ENCODE data around the gene ERFL. TPM values are rescaled to one million over a fixed set of nuclear protein-coding genes. Genes with fewer than 3 reads are reported as not detected.
A peak's percentile ranks its signal among the peaks of the same experiment; 100 is the strongest.

Gene ERFL
- polyA plus RNA-seq, 1 experiment, result 0.04 TPM

DNA sequence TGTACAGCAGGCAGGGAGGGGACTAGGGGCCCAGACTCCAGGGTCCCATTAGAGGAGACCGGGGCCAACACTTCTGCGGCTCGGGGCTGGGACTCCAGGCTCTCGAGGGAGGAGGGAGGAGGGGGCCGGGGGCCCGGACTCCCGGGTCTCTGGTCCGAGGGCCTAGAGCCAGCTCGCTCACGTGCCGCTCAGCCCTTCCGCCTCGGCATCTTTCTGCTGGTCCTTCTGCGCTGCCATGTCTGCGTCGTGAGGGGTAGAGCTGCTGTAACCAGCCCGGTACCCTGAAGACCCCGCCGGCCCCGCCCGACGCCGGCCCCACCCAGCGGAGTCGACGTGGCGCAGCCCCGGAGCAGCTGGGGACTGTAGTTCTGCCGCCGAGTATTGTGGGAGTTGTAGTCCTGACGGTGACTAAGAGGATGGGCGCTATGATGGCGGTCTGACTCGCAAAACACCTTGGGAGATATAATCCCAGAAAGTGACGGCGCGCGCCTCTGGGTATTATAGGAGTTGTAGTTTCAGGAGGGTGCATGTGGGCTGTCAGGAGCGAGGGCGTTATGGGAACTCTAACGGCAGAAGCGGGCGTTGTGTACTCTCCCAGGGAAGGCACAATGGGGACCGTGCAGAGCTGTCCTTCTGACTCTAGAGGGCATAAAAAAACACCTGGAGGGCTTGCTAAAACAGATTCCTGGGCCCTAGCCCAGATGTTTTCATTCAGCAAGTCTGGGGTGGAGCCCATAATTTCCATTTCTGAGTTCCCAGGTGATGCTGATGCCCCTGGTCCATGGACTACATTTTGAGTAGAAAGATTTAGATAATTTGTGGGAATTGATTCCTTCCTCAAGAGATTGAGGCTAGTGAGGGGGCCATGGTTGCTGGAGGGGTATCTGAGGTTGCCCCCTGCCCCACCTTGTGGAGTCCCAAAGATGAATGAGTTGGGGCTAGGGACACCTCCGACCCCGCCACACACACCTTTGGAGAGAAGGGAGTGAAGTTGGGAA is 31.1 kb upstream of the ERFL start, which contains the start of gene RABAC1:
Gene RABAC1, minus strand, starts transcription at position 266 of the 998 bp plus-strand sequence. Its CDS starts 29 bp downstream, at position 237.
- H3K36me3 ChIP-seq (ENCODE audit: control insufficient read depth, insufficient read depth, low read length), result peaks cover 13% of the 10 kb centered on the region
- peak within 1 kb of the TSS; percentile 100 for H3K4me3 ChIP-seq (ENCODE audit: low read depth, low read length)
- no peaks in the 10 kb centered on the region for H3K27me3 ChIP-seq (ENCODE audit: control insufficient read depth, insufficient read depth, low read length)
- ChIA-PET POLR2A (no interaction called here), CTCF (interaction anchor here (1.4 to 3.6 kb wide), 3 partner anchors 18 to 87 kb away, joined by 3 to 20 read pairs (median 18); no protein-coding TSS in a partner anchor)
- TF ChIP-seq CTCF (IDR thresholded peaks at IDR 0.05; ENCODE audit: insufficient read depth, low read depth, low read length), result peak; percentile 36
- peak; percentile 52 for DNase-seq (ENCODE audit: low read depth)

DNA sequence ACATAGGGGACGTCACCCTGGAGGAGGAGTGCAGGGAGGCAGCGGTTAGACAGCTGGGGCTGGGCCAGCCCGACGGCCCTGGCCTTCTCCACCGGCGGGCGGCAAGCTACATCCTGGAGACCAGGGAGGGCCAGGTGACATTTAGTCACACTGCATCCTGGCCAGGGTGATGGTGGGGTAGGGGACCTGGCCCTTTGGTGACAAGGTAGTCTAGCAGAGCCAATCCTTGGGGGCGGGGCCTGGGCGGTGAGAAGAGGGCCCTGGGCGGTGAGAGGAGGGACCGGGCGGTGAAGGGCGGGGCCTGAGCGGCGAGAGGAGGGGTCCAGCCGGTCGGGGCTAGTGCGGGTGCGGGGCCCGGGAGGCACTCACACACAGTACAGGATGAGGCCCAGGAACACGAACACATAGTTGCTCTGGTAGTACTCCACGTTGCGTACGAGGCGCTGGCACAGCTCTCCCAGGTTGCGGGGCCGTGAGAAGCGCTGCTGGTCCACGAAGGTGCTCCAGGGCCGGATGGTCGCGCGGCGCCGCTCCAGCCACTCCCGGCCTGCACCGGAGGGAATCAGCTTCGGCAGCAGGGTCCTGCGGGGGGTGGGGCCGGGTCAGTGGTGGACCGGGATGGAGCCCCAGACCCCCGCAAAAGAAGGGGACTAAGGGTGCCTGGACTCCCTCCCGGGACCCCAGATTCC is 30.3 kb upstream of the ERFL start:
- TF ChIP-seq CTCF (IDR thresholded peaks at IDR 0.05; ENCODE audit: insufficient read depth, low read depth, low read length), result no peak
- DNase-seq (ENCODE audit: low read depth), result no peak
- CTCF ChIA-PET, result interaction anchor here (0.6 to 3.6 kb wide), 13 partner anchors 12 to 227 kb away, joined by 3 to 20 read pairs (median 3); partner anchors contain the start of gene RPS19
- H3K4me3 ChIP-seq (ENCODE audit: low read depth, low read length), result peak overlapping the region; percentile 100
- POLR2A ChIA-PET, result interaction anchor here (0.6 to 0.7 kb wide), 2 partner anchors 10 to 12 kb away, joined by 3 read pairs; no protein-coding TSS in a partner anchor
- peaks cover 13% of the 10 kb centered on the region for H3K36me3 ChIP-seq (ENCODE audit: control insufficient read depth, insufficient read depth, low read length)
- no peaks in the 10 kb centered on the region for H3K27me3 ChIP-seq (ENCODE audit: control insufficient read depth, insufficient read depth, low read length)

DNA sequence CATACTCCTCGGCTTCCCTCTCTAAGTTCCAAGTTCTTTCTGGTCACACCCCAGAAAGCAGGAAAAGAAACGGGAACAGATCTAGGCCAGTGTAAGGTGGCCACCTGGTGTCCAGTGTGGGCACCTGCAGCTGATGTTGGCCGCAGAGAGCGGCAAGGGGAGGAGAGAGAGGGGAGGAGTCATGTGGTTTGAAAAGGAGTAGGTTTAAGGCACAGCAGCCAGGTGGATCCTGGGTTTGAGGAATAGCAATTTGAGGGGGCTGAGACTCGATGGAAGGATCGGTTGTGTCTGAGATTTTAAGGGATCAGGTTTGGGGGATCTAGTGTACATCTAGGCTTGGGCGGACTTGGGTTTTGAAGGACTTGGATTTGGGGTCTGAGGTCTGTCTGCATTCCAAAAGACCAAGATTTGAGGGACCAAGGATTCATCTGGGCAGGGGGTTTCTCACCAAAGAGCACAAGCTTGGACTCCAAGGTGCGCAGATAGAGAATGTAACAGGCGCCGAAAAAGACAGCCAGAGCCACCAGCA is 29.7 kb upstream of the ERFL start:
- ChIA-PET CTCF (interaction anchor here (0.6 to 3.6 kb wide), 15 partner anchors 11 to 227 kb away, joined by 3 to 20 read pairs (median 3); partner anchors contain the start of gene RPS19), POLR2A (interaction anchor here (0.6 kb wide), 1 partner anchor 12 kb away, joined by 3 read pairs; no protein-coding TSS in a partner anchor)
- peak overlapping the region; percentile 100 for H3K4me3 ChIP-seq (ENCODE audit: low read depth, low read length)
- TF ChIP-seq CTCF (IDR thresholded peaks at IDR 0.05; ENCODE audit: insufficient read depth, low read depth, low read length), result peak; percentile 89
- DNase-seq (ENCODE audit: low read depth), result peak; percentile 26
- H3K27me3 ChIP-seq (ENCODE audit: control insufficient read depth, insufficient read depth, low read length), result no peaks in the 10 kb centered on the region
- peaks cover 13% of the 10 kb centered on the region for H3K36me3 ChIP-seq (ENCODE audit: control insufficient read depth, insufficient read depth, low read length)

GRCh38 chr19:41957161-41957837 is 29.1 kb upstream of the ERFL start:
- H3K4me3 ChIP-seq (ENCODE audit: low read depth, low read length), result no peak overlapping the region
- CTCF ChIA-PET, result interaction anchor here (0.7 to 3.6 kb wide), 11 partner anchors 11 to 97 kb away, joined by 3 to 20 read pairs (median 4); partner anchors contain the start of gene RPS19
- DNase-seq (ENCODE audit: low read depth), result no peak
- H3K36me3 ChIP-seq (ENCODE audit: control insufficient read depth, insufficient read depth, low read length), result peaks cover 13% of the 10 kb centered on the region
- POLR2A ChIA-PET, result no interaction called here
- no peak for TF ChIP-seq CTCF (IDR thresholded peaks at IDR 0.05; ENCODE audit: insufficient read depth, low read depth, low read length)
- H3K27me3 ChIP-seq (ENCODE audit: control insufficient read depth, insufficient read depth, low read length), result no peaks in the 10 kb centered on the region

All from BJ (cell line).